Measurements from ENCODE around the gene CYP27B1. TPM values are rescaled to one million over a fixed set of nuclear protein-coding genes. Genes with fewer than 3 reads are reported as not detected.
"Not testable (repeated sequence)": the region's sequence is repeated elsewhere in the genome, so short reads cannot be mapped to it uniquely, and the experiment has no call there.

Gene CYP27B1
- total RNA-seq, 3 donors from 2014 or later = 0.33 to 2.2 (median 0.48) TPM

DNA sequence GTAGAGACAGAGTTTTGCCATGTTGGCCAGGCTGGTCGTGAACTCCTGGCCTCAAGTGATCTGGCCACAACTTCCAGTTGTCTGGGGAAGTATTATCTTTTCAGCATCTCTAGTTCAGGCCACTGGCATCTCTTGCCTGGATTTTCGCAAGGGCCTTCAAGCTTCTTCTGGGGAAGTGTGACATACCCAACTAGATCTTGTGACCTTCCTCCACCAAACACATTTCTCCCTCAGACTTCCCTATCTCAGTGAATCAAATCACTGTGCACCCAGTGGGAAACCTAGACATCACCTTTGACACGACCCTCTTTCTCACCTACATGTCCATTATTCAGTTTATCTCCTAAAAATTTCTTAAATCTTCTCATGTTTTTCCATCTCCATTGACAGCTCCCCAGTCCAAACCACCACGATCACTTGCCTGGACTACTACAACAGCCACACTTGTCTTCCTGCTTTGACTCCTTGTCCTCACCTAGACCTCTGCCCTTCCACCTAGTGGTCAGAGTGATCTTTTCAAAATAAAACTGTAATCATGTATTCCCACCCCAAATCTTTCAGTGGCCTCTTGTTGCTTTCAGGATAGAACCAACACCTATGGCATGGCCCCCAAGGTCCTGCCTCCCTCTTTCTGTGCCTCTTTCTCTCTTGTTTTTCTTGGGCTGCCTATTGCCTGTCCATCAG lies 8.8 kb upstream of the CYP27B1 start:
- H3K36me3 ChIP-seq = no peaks in the 10 kb centered on the region
- DNase-seq (ENCODE audit: low spot score in 2 of 2) = no peak
- intact Hi-C loops (cut with DNase I; ENCODE audit: low total_unique reads) = no loop called here

DNA sequence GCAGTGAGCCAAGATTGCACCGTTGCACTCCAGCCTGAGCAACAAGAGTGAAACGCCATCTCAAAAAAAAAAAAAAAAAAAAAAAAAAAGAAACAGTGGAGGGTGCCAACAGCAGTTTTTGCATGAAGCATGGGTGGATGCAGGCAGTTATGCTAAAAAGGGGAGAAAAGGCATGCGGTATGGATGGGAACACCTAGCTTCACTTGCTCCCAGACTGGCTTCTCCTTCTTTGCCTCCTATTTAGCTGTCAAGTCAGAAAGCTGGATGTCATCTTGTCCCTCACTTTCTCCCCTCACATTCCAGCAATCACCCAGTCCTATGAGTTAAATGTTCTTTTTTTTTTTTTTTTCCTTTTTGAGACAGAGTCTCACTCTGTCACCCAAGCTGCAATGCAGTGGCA lies 8.2 kb upstream of the CYP27B1 start:
- H3K9me3 ChIP-seq = no peaks in the 10 kb centered on the region
- no peak for DNase-seq (ENCODE audit: low spot score in 2 of 2)
- H3K27me3 ChIP-seq = no peaks in the 10 kb centered on the region
- no peak overlapping the region for H3K27ac ChIP-seq
- no peak for TF ChIP-seq POLR2AphosphoS5 (IDR thresholded peaks at IDR 0.05)
- TF ChIP-seq, protein P1, sequence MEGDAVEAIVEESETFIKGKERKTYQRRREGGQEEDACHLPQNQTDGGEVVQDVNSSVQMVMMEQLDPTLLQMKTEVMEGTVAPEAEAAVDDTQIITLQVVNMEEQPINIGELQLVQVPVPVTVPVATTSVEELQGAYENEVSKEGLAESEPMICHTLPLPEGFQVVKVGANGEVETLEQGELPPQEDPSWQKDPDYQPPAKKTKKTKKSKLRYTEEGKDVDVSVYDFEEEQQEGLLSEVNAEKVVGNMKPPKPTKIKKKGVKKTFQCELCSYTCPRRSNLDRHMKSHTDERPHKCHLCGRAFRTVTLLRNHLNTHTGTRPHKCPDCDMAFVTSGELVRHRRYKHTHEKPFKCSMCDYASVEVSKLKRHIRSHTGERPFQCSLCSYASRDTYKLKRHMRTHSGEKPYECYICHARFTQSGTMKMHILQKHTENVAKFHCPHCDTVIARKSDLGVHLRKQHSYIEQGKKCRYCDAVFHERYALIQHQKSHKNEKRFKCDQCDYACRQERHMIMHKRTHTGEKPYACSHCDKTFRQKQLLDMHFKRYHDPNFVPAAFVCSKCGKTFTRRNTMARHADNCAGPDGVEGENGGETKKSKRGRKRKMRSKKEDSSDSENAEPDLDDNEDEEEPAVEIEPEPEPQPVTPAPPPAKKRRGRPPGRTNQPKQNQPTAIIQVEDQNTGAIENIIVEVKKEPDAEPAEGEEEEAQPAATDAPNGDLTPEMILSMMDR (IDR thresholded peaks at IDR 0.05) = no peak
- TF ChIP-seq POLR2A (IDR thresholded peaks at IDR 0.05) = no peak
- intact Hi-C loops (cut with DNase I; ENCODE audit: low total_unique reads) = no loop called here
- H3K4me1 ChIP-seq = peaks cover 0 to 4% of the 10 kb centered on the region in 2 donors
- no peaks in the 10 kb centered on the region for H3K36me3 ChIP-seq
- H3K4me3 ChIP-seq = no peak overlapping the region

More for the DNA sequence above, 8.8 kb upstream of the CYP27B1 start:
- H3K4me3 ChIP-seq = no peak overlapping the region
- H3K27me3 ChIP-seq = no peaks in the 10 kb centered on the region
- no peaks in the 10 kb centered on the region for H3K9me3 ChIP-seq
- H3K27ac ChIP-seq = no peak overlapping the region
- H3K4me1 ChIP-seq = peaks cover 0 to 4% of the 10 kb centered on the region in 2 donors
- TF ChIP-seq POLR2AphosphoS5 (IDR thresholded peaks at IDR 0.05) (no peak), POLR2A (IDR thresholded peaks at IDR 0.05) (no peak)
- TF ChIP-seq, protein P1 (IDR thresholded peaks at IDR 0.05) = no peak

DNA sequence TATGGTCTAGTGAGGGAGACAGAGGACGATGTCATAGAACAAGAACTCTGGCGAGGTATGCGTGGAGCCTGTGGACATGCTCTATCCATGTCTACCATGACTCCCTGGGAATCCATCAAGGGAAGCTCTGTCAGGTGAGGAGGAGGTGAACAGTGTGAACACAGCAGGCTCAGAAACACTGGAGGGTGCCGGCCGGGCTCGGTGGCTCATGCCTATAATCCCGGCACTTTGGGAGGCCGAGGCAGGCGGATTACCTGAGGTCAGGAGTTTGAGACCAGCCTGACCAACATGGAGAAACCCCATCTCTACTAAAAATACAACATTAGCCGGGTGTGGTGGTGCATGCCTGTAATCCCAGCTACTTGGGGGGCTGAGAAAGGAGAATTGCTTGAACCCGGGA lies 7.8 kb upstream of the CYP27B1 start:
- H3K9me3 ChIP-seq; DNase-seq (ENCODE audit: low spot score in 2 of 2); H3K27ac ChIP-seq; H3K27me3 ChIP-seq; intact Hi-C loops (cut with DNase I; ENCODE audit: low total_unique reads); H3K36me3 ChIP-seq; H3K4me3 ChIP-seq; H3K4me1 ChIP-seq: not testable (repeated sequence)

DNA sequence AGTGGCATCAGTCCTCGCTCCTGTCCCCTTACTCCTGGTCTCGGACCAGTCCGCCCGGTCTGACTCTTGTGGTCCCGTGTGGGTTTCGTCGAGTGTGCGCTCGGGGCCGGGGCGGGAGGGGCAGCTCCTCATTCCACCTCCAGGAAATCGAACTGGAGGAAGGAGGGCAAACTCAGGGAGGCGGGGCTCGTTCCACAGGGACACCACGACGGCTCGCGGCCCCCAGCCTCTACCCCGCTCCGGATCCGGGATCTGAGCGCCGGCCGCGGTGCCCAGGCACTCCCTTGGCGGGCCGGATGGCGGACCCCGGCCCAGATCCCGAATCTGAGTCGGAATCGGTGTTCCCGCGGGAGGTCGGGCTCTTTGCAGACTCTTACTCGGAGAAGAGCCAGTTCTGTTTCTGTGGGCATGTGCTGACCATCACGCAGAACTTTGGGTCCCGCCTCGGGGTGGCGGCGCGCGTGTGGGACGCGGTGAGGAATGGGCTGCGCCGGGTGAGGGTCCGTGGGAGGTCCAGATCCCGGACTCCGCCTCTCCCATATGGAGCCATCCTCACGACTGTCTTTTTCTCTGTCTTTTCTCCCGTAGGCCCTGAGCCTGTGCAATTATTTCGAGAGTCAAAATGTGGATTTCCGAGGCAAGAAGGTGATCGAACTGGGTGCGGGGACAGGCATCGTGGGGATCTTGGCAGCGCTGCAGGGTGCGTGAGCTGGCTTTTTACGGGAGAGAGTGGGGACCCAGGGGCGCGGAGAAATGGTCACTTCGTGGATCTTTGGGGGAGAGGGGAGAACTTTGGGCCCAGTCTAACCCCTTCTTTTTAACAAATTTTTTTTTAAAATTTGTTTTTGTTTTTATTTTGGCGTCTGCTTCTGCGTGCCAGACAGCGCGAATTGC lies 5.8 kb upstream of the CYP27B1 start, which contains the start of gene EEF1AKMT3:
TSS of gene EEF1AKMT3 (plus strand) at position 186 of the 894 bp plus-strand sequence. CDS start at position 297, 111 bp downstream.
- peak within 1 kb of the TSS; percentile 71 to 88 (median 85) for H3K4me3 ChIP-seq
- no peak for TF ChIP-seq POLR2A (IDR thresholded peaks at IDR 0.05)
- TF ChIP-seq, protein P1 (IDR thresholded peaks at IDR 0.05) = peak in 2 of 3 donors; percentile 6 to 13
- H3K4me1 ChIP-seq = peaks cover 0 to 4% of the 10 kb centered on the region in 2 donors
- H3K9me3 ChIP-seq = no peaks in the 10 kb centered on the region
- H3K36me3 ChIP-seq = no peaks in the 10 kb centered on the region
- H3K27me3 ChIP-seq = no peaks in the 10 kb centered on the region
- intact Hi-C loops (cut with DNase I; ENCODE audit: low total_unique reads) = no loop called here
- DNase-seq (ENCODE audit: low spot score in 2 of 2) = peak; percentile 62 to 71
- peak within 1 kb of the TSS; percentile 94 to 96 for H3K27ac ChIP-seq

DNA sequence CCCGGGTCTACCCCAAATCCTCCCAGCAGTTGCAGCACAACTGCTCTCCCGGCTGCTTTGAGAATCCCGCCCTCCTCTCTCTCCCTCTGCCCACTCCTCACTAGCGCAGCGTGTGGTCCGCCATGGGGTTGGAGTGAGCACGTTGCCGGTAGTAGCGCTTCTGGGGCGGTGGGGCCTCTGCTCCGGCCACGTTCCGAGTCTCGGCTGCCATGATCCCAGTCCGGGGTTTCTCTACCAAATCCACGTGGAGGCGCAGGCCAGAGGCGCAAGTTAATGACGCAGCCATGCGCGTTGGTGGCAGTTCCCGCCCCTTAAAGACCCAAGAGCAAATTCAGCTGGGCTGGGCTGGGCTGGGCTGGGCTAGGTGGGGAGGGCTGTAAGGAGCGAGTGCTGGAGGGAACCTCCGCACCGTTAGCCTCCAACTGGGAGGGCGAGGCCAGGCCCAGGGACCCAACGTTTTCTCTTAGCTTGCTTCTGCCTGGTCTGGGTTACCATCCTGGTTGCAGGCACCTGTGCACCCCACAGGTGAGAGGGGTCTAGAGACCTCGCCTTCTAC lies 5.1 kb upstream of the CYP27B1 start, which contains the start of gene METTL1:
TSS of gene METTL1 (minus strand) at position 233 of the 556 bp plus-strand sequence. CDS start at position 211, 22 bp downstream.
- Histone ChIP-seq H3K4me3 (peak within 1 kb of the TSS; percentile 71 to 88 (median 85)), H3K27me3 (no peaks in the 10 kb centered on the region), H3K27ac (peak within 1 kb of the TSS; percentile 94 to 96), H3K36me3 (no peaks in the 10 kb centered on the region), H3K9me3 (no peaks in the 10 kb centered on the region), H3K4me1 (peaks cover 0 to 4% of the 10 kb centered on the region in 2 donors)
- intact Hi-C loops (cut with DNase I; ENCODE audit: low total_unique reads) = no loop called here
- TF ChIP-seq POLR2A (IDR thresholded peaks at IDR 0.05) (no peak), POLR2AphosphoS5 (IDR thresholded peaks at IDR 0.05) (peak; percentile 77 to 91 (median 88))
- TF ChIP-seq, protein P1 (IDR thresholded peaks at IDR 0.05) = peak in 1 of 3 donors; percentile 13
- peak; percentile 93 to 94 for DNase-seq (ENCODE audit: low spot score in 2 of 2)

Data from breast epithelium (tissue), 4 donors.